ENCODE measurements around the gene COLEC12. TPM values are rescaled to one million over a fixed set of nuclear protein-coding genes. Genes with fewer than 3 reads are reported as not detected.

COLEC12 gene
- total and polyA plus RNA-seq, 5 donors = 1.7 to 10.6 (median 6.5) TPM

GRCh38 chr18:421247-422155, 79.0 kb downstream of the COLEC12 start:
- intact Hi-C loops (cut with DNase I) = no loop called here
- H3K27ac ChIP-seq (ENCODE audit: low read length) = no peak overlapping the region
- H3K4me1 ChIP-seq (ENCODE audit: control insufficient read depth, insufficient read depth, low read length) = no peaks in the 10 kb centered on the region
- DNase-seq (no peak), ATAC-seq (no peak)
- no peaks in the 10 kb centered on the region for H3K9me3 ChIP-seq (ENCODE audit: control insufficient read depth, low read length)
- no peaks in the 10 kb centered on the region for H3K27me3 ChIP-seq (ENCODE audit: control insufficient read depth, insufficient read depth)
- 52% methylated on average over 6 of the region's 6 CpGs for WGBS
- H3K4me3 ChIP-seq (ENCODE audit: low read length) = no peak overlapping the region

GRCh38 chr18:420661-421246, 79.7 kb downstream of the COLEC12 start:
- Histone ChIP-seq H3K27ac (ENCODE audit: low read length) (no peak overlapping the region), H3K4me1 (ENCODE audit: control insufficient read depth, insufficient read depth, low read length) (no peaks in the 10 kb centered on the region), H3K4me3 (ENCODE audit: low read length) (no peak overlapping the region), H3K9me3 (ENCODE audit: control insufficient read depth, low read length) (no peaks in the 10 kb centered on the region), H3K27me3 (ENCODE audit: control insufficient read depth, insufficient read depth) (no peaks in the 10 kb centered on the region)
- DNase-seq (no peak), ATAC-seq (no peak)
- 89% methylated on average over 3 of the region's 3 CpGs for WGBS
- intact Hi-C loops (cut with DNase I) = no loop called here

GRCh38 chr18:419541-420175, 80.8 kb downstream of the COLEC12 start:
- DNase-seq (no peak), ATAC-seq (no peak)
- no peak overlapping the region for H3K27ac ChIP-seq (ENCODE audit: low read length)
- no peak overlapping the region for H3K4me3 ChIP-seq (ENCODE audit: low read length)
- no peaks in the 10 kb centered on the region for H3K9me3 ChIP-seq (ENCODE audit: control insufficient read depth, low read length)
- intact Hi-C loops (cut with DNase I) = no loop called here
- 85% methylated on average over 5 of the region's 5 CpGs for WGBS
- no peaks in the 10 kb centered on the region for H3K27me3 ChIP-seq (ENCODE audit: control insufficient read depth, insufficient read depth)
- H3K4me1 ChIP-seq (ENCODE audit: control insufficient read depth, insufficient read depth, low read length) = no peaks in the 10 kb centered on the region

GRCh38 chr18:417495-417894, 83.0 kb downstream of the COLEC12 start:
- no peak overlapping the region for H3K4me3 ChIP-seq (ENCODE audit: low read length)
- no peaks in the 10 kb centered on the region for H3K27me3 ChIP-seq (ENCODE audit: control insufficient read depth, insufficient read depth)
- DNase-seq (no peak), ATAC-seq (peak; percentile 71 to 86)
- no peaks in the 10 kb centered on the region for H3K4me1 ChIP-seq (ENCODE audit: control insufficient read depth, insufficient read depth, low read length)
- H3K27ac ChIP-seq (ENCODE audit: low read length) = peak overlapping the region; percentile 13
- H3K9me3 ChIP-seq (ENCODE audit: control insufficient read depth, low read length) = no peaks in the 10 kb centered on the region
- intact Hi-C loops (cut with DNase I) = no loop called here
- WGBS = 46% methylated on average over 5 of the region's 5 CpGs

GRCh38 chr18:416930-417329, 83.6 kb downstream of the COLEC12 start:
- Histone ChIP-seq H3K27ac (ENCODE audit: low read length) (no peak overlapping the region), H3K4me3 (ENCODE audit: low read length) (no peak overlapping the region), H3K4me1 (ENCODE audit: control insufficient read depth, insufficient read depth, low read length) (no peaks in the 10 kb centered on the region), H3K27me3 (ENCODE audit: control insufficient read depth, insufficient read depth) (no peaks in the 10 kb centered on the region), H3K9me3 (ENCODE audit: control insufficient read depth, low read length) (no peaks in the 10 kb centered on the region)
- DNase-seq (no peak), ATAC-seq (no peak)
- WGBS = 91% methylated on average over 1 of the region's 1 CpG
- intact Hi-C loops (cut with DNase I) = no loop called here

- WGBS = 88% methylated on average over 2 of the region's 2 CpGs
- no peak overlapping the region for H3K27ac ChIP-seq (ENCODE audit: low read length)
- ATAC-seq (no peak), DNase-seq (no peak)
- no peaks in the 10 kb centered on the region for H3K27me3 ChIP-seq (ENCODE audit: control insufficient read depth, insufficient read depth)
- H3K4me3 ChIP-seq (ENCODE audit: low read length) = no peak overlapping the region
- no peaks in the 10 kb centered on the region for H3K4me1 ChIP-seq (ENCODE audit: control insufficient read depth, insufficient read depth, low read length)
- intact Hi-C loops (cut with DNase I) = no loop called here
- no peaks in the 10 kb centered on the region for H3K9me3 ChIP-seq (ENCODE audit: control insufficient read depth, low read length)
Observed at GRCh38 chr18:415617-416612, 84.6 kb downstream of the COLEC12 start.

GRCh38 chr18:415047-415446, 85.5 kb downstream of the COLEC12 start:
- Histone ChIP-seq H3K4me3 (ENCODE audit: low read length) (no peak overlapping the region), H3K27ac (ENCODE audit: low read length) (no peak overlapping the region), H3K9me3 (ENCODE audit: control insufficient read depth, low read length) (no peaks in the 10 kb centered on the region), H3K4me1 (ENCODE audit: control insufficient read depth, insufficient read depth, low read length) (no peaks in the 10 kb centered on the region), H3K27me3 (ENCODE audit: control insufficient read depth, insufficient read depth) (no peaks in the 10 kb centered on the region)
- no peak for DNase-seq
- ATAC-seq = no peak
- 81% methylated on average over 7 of the region's 7 CpGs for WGBS
- intact Hi-C loops (cut with DNase I) = no loop called here

- Histone ChIP-seq H3K9me3 (ENCODE audit: control insufficient read depth, low read length) (no peaks in the 10 kb centered on the region), H3K4me1 (ENCODE audit: control insufficient read depth, insufficient read depth, low read length) (no peaks in the 10 kb centered on the region), H3K27me3 (ENCODE audit: control insufficient read depth, insufficient read depth) (no peaks in the 10 kb centered on the region), H3K27ac (ENCODE audit: low read length) (no peak overlapping the region), H3K4me3 (ENCODE audit: low read length) (no peak overlapping the region)
- 86% methylated on average over 3 of the region's 3 CpGs for WGBS
- intact Hi-C loops (cut with DNase I) = no loop called here
- DNase-seq (no peak), ATAC-seq (no peak)
Observed at GRCh38 chr18:413233-413632, 87.3 kb downstream of the COLEC12 start.

GRCh38 chr18:410047-410455, 90.5 kb downstream of the COLEC12 start:
- no peaks in the 10 kb centered on the region for H3K27me3 ChIP-seq (ENCODE audit: control insufficient read depth, insufficient read depth)
- no peaks in the 10 kb centered on the region for H3K9me3 ChIP-seq (ENCODE audit: control insufficient read depth, low read length)
- ATAC-seq (no peak), DNase-seq (no peak)
- intact Hi-C loops (cut with DNase I) = no loop called here
- H3K4me1 ChIP-seq (ENCODE audit: control insufficient read depth, insufficient read depth, low read length) = no peaks in the 10 kb centered on the region
- H3K4me3 ChIP-seq (ENCODE audit: low read length) = no peak overlapping the region
- no peak overlapping the region for H3K27ac ChIP-seq (ENCODE audit: low read length)

GRCh38 chr18:408367-408766, 92.1 kb downstream of the COLEC12 start:
- DNase-seq (no peak), ATAC-seq (no peak)
- intact Hi-C loops (cut with DNase I) = no loop called here
- no peaks in the 10 kb centered on the region for H3K9me3 ChIP-seq (ENCODE audit: control insufficient read depth, low read length)
- H3K27ac ChIP-seq (ENCODE audit: low read length) = no peak overlapping the region
- no peaks in the 10 kb centered on the region for H3K27me3 ChIP-seq (ENCODE audit: control insufficient read depth, insufficient read depth)
- no peak overlapping the region for H3K4me3 ChIP-seq (ENCODE audit: low read length)
- 64% methylated on average over 1 of the region's 1 CpG for WGBS
- H3K4me1 ChIP-seq (ENCODE audit: control insufficient read depth, insufficient read depth, low read length) = no peaks in the 10 kb centered on the region

All from right cardiac atrium (tissue), 5 donors.